ENCODE data around the gene IGSF9. TPM values are rescaled to one million over a fixed set of nuclear protein-coding genes. Genes with fewer than 3 reads are reported as not detected.

Gene IGSF9
- total and polyA plus RNA-seq, 2 of the 4 experiments (the other 2 are of a cell fraction): 0.05 TPM; not detected in 1

- Histone ChIP-seq H3K4me1 (ENCODE audit: control insufficient read depth, insufficient read depth, low read length) (peaks cover 2% of the 10 kb centered on the region; the same call in 1 of the 2 replicates), H2AK9ac (replicated peaks; ENCODE audit: low read depth, low read length, poor library complexity) (no peak overlapping the region), H3K36me3 (ENCODE audit: control insufficient read depth, insufficient read depth, low read length) (no peaks in the 10 kb centered on the region), H3K79me1 (ENCODE audit: low read depth in 1 of 2, low read length in 2 of 2) (no peaks in the 10 kb centered on the region), H2BK20ac (ENCODE audit: low read depth, low read length) (no peak overlapping the region), H2BK15ac (ENCODE audit: low read depth, low read length) (no peak overlapping the region), H3K23ac (ENCODE audit: low read depth, low read length) (no peak overlapping the region), H3K56ac (ENCODE audit: extremely low read depth, insufficient read depth, low read length) (no peak overlapping the region), H2AK5ac (ENCODE audit: low read depth, low read length) (no peak overlapping the region), H2BK5ac (ENCODE audit: low read depth, low read length, poor library complexity, severe bottlenecking) (no peak overlapping the region), H2AFZ (replicated peaks; ENCODE audit: low read length, poor library complexity) (no peak overlapping the region), H4K5ac (ENCODE audit: low read depth, low read length) (no peak overlapping the region), H4K91ac (ENCODE audit: insufficient read depth, low read depth, low read length) (no peak overlapping the region), H3K27ac (ENCODE audit: insufficient read depth, low read length) (no peak overlapping the region), H4K20me1 (ENCODE audit: insufficient read depth, low read length) (no peaks in the 10 kb centered on the region), H3K18ac (ENCODE audit: low read depth, low read length) (no peak overlapping the region), H3K9ac (ENCODE audit: low read depth, low read length) (no peak overlapping the region), H3K14ac (replicated peaks; ENCODE audit: low read depth, low read length) (no peak overlapping the region), H3K9me1 (ENCODE audit: insufficient read depth, low read length) (no peaks in the 10 kb centered on the region), H3K4me3 (ENCODE audit: insufficient read depth, low read depth, low read length) (no peak overlapping the region), H3K4me2 (ENCODE audit: low read depth, low read length) (no peak overlapping the region), H2BK120ac (ENCODE audit: low read depth, low read length) (no peak overlapping the region), H3K9me3 (ENCODE audit: control insufficient read depth, insufficient read depth, low read length) (no peaks in the 10 kb centered on the region), H4K8ac (ENCODE audit: low read depth in 2 of 2, low read length in 2 of 2) (no peak overlapping the region), H3K27me3 (ENCODE audit: control insufficient read depth, insufficient read depth, low read length) (peaks cover 6% of the 10 kb centered on the region), H3K4ac (ENCODE audit: low read depth, low read length) (no peak overlapping the region)
- intact Hi-C loops (cut with micrococcal nuclease) (no loop called here), in situ Hi-C loops (cut with MboI; ENCODE audit: low sequenced_read_pairs) (no loop called here), dilution Hi-C loops (cut with HindIII; ENCODE audit: low sequenced_read_pairs, unreplicated experiment) (no loop called here)
- DNase-seq (no peak), ATAC-seq (ENCODE audit: low read depth) (no peak)
- ChIA-PET CTCF (no interaction called here), POLR2A (ENCODE audit: unreplicated experiment) (no interaction called here)
- WGBS, 2 experiments (ENCODE audit: extremely low coverage in 2 of 2, insufficient read length in 1 of 2): no CpG with 5 or more reads among the region's 5 CpGs
- TF ChIP-seq CTCF (conservative IDR thresholded peaks at IDR 0.05; ENCODE audit: low read depth, low read length): no peak
- no peak for TF ChIP-seq FOS (IDR thresholded peaks at IDR 0.05; ENCODE audit: low read depth, low read length)
- no peak for TF ChIP-seq RFX5 (IDR thresholded peaks at IDR 0.05; ENCODE audit: low read depth, low read length)
- no peak for TF ChIP-seq BHLHE40 (IDR thresholded peaks at IDR 0.05; ENCODE audit: low read depth, low read length)
- TF ChIP-seq POLR2A (IDR thresholded peaks at IDR 0.05; ENCODE audit: low read depth, low read length): no peak
- no peak for TF ChIP-seq CEBPB (IDR thresholded peaks at IDR 0.05; ENCODE audit: low read depth, low read length)
- TF ChIP-seq MXI1 (IDR thresholded peaks at IDR 0.05; ENCODE audit: borderline replicate concordance, low read depth, low read length): no peak
- TF ChIP-seq RAD21 (IDR thresholded peaks at IDR 0.05; ENCODE audit: low read length): no peak
- TF ChIP-seq MAZ (IDR thresholded peaks at IDR 0.05; ENCODE audit: borderline replicate concordance, low read depth, low read length): no peak
- TF ChIP-seq ELK1 (IDR thresholded peaks at IDR 0.05; ENCODE audit: borderline replicate concordance, low read depth, low read length): no peak
- TF ChIP-seq USF2 (IDR thresholded peaks at IDR 0.05; ENCODE audit: low read depth, low read length): no peak
- no peak for TF ChIP-seq MAFK (IDR thresholded peaks at IDR 0.05; ENCODE audit: low read depth, low read length)
- no peak for TF ChIP-seq CHD1 (IDR thresholded peaks at IDR 0.05; ENCODE audit: low read depth, low read length)
- no peak for TF ChIP-seq RCOR1 (IDR thresholded peaks at IDR 0.05; ENCODE audit: insufficient replicate concordance, low read length)
- no peak for TF ChIP-seq NFE2L2 (IDR thresholded peaks at IDR 0.05; ENCODE audit: low read depth, low read length)
- BruUV-seq (replicated peaks): no TSS peak
Measured at GRCh38 chr1:159990005-159990404, 44.6 kb upstream of the IGSF9 start.

All from IMR-90 (cell line).